PC-9 (cell line): ENCODE results near the gene SRGAP1.

Source experiments
- EZH2 ChIP-seq: fragments of 200-600 bp; sonication (generic); IDR thresholded peaks from 2 replicates; pipeline ENCODE4 v1.8.0; 2017; ENCODE audit warnings: antibody characterized with exemption, low read depth
- TF ChIP-seq, protein P1 (sequence below): fragments of 200-600 bp; sonication (generic); conservative IDR thresholded peaks from 2 replicates; pipeline ENCODE4 v1.6.1; 2017; ENCODE audit warnings: mixed run types, antibody characterized with exemption, mild to moderate bottlenecking, moderate library complexity

GRCh38 chr12:64122995-64123394 is 278.5 kb downstream of the SRGAP1 start:
- TF ChIP-seq, protein P1, sequence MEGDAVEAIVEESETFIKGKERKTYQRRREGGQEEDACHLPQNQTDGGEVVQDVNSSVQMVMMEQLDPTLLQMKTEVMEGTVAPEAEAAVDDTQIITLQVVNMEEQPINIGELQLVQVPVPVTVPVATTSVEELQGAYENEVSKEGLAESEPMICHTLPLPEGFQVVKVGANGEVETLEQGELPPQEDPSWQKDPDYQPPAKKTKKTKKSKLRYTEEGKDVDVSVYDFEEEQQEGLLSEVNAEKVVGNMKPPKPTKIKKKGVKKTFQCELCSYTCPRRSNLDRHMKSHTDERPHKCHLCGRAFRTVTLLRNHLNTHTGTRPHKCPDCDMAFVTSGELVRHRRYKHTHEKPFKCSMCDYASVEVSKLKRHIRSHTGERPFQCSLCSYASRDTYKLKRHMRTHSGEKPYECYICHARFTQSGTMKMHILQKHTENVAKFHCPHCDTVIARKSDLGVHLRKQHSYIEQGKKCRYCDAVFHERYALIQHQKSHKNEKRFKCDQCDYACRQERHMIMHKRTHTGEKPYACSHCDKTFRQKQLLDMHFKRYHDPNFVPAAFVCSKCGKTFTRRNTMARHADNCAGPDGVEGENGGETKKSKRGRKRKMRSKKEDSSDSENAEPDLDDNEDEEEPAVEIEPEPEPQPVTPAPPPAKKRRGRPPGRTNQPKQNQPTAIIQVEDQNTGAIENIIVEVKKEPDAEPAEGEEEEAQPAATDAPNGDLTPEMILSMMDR: no peak
- no peak for TF ChIP-seq EZH2
